Measurements from ENCODE around the gene NFILZ.

The NFILZ gene

GRCh38 chr19:8589177-8589714 is 41.2 kb upstream of the NFILZ start:
- no peaks in the 10 kb centered on the region for H3K9me3 ChIP-seq
- no peak for TF ChIP-seq CTCF (IDR thresholded peaks at IDR 0.05)
- H3K27me3 ChIP-seq = no peaks in the 10 kb centered on the region
- peaks cover 23 to 57% (median 39%) of the 10 kb centered on the region in 3 donors for H3K36me3 ChIP-seq
- intact Hi-C loops (cut with DNase I; ENCODE audit: low total_unique reads) = no loop called here
- no peak overlapping the region for H3K4me3 ChIP-seq
- DNase-seq = no peak
- H3K4me1 ChIP-seq = peaks cover 0 to 25% (median 15%) of the 10 kb centered on the region in 4 donors
- H3K27ac ChIP-seq = no peak overlapping the region

GRCh38 chr19:8592231-8593009 is 38.0 kb upstream of the NFILZ start:
- no peak for TF ChIP-seq CTCF (IDR thresholded peaks at IDR 0.05)
- Histone ChIP-seq H3K4me3 (peak overlapping the region; percentile 42 to 49), H3K4me1 (peaks cover 0 to 34% (median 17%) of the 10 kb centered on the region in 4 donors), H3K36me3 (peaks cover 22 to 55% (median 40%) of the 10 kb centered on the region in 3 donors), H3K27me3 (no peaks in the 10 kb centered on the region), H3K9me3 (no peaks in the 10 kb centered on the region), H3K27ac (peak overlapping the region; percentile 50 to 53)
- intact Hi-C loops (cut with DNase I; ENCODE audit: low total_unique reads) = no loop called here
- DNase-seq = peak; percentile 99

GRCh38 chr19:8593931-8594330 is 36.5 kb upstream of the NFILZ start:
- Histone ChIP-seq H3K9me3 (no peaks in the 10 kb centered on the region), H3K4me1 (peaks cover 0 to 34% (median 17%) of the 10 kb centered on the region in 4 donors), H3K27ac (peak overlapping the region; percentile 23 to 48), H3K36me3 (peaks cover 30 to 55% (median 40%) of the 10 kb centered on the region in 3 donors), H3K4me3 (no peak overlapping the region), H3K27me3 (no peaks in the 10 kb centered on the region)
- peak; percentile 21 to 41 for TF ChIP-seq CTCF (IDR thresholded peaks at IDR 0.05)
- DNase-seq = no peak
- intact Hi-C loops (cut with DNase I; ENCODE audit: low total_unique reads) = no loop called here

- TF ChIP-seq CTCF (IDR thresholded peaks at IDR 0.05) = no peak
- intact Hi-C loops (cut with DNase I; ENCODE audit: low total_unique reads) = no loop called here
- H3K27ac ChIP-seq = peak overlapping the region in 1 of 2 donors; percentile 10
- no peak for DNase-seq
- H3K9me3 ChIP-seq = no peaks in the 10 kb centered on the region
- H3K4me3 ChIP-seq = no peak overlapping the region
- peaks cover 40 to 61% (median 55%) of the 10 kb centered on the region in 3 donors for H3K36me3 ChIP-seq
- no peaks in the 10 kb centered on the region for H3K27me3 ChIP-seq
- peaks cover 0 to 34% (median 17%) of the 10 kb centered on the region in 4 donors for H3K4me1 ChIP-seq
These were observed 34.8 kb upstream of the NFILZ start for GRCh38 chr19:8595651-8596050.

GRCh38 chr19:8596168-8596567 is 34.3 kb upstream of the NFILZ start:
- Histone ChIP-seq H3K4me1 (peaks cover 0 to 34% (median 17%) of the 10 kb centered on the region in 4 donors), H3K36me3 (peaks cover 46 to 66% (median 59%) of the 10 kb centered on the region in 3 donors), H3K9me3 (no peaks in the 10 kb centered on the region), H3K27ac (no peak overlapping the region), H3K27me3 (no peaks in the 10 kb centered on the region), H3K4me3 (no peak overlapping the region)
- intact Hi-C loops (cut with DNase I; ENCODE audit: low total_unique reads) = no loop called here
- no peak for DNase-seq
- TF ChIP-seq CTCF (IDR thresholded peaks at IDR 0.05) = no peak
